NCI-H446 treated with DMSO at 0.1 percent for 48 hours (cell line): ENCODE data around the gene MMP2.

ENCODE experiments used
- DNase-seq: peaks from one replicate; lab custom pipeline; 2025; lab: John Stamatoyannopoulos, UW

MMP2 gene

DNA sequence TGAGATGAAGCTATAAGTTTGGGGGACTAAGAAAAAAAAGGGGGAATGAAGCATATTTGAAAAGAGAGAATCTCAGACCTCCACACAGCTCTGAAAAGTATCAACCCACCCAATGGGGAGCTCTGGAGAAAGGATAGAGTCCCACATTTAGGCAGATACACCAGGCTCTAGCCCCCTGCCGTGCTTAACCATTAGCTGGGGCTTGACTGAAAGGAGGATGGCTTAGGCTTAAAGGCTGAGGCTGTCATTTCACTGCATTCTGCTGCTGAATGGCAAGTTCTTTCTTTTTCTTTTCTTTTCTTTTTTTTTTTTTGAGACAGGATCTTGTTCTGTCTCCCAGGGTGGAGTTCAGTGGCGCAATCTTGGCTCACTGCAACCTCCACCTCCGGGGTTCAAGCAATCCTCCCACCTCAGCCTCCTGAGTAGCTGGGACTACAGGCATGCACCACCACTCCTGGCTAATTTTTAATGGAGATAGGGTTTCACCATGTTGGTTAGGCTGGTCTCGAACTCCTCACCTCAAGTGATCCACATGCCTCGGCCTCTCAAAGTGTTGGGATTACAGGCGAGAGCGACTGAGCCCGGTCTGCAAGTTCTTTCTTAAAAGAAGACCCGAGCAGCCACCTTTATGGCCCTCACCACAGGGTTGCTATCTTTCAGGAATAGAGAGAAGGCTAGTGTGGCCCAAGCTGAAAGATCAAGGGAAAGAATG is 9.0 kb upstream of the MMP2 start:
- no peak for DNase-seq

GRCh38 chr16:55470533-55471371 is 8.2 kb upstream of the MMP2 start:
- peak; percentile 72 for DNase-seq

DNA sequence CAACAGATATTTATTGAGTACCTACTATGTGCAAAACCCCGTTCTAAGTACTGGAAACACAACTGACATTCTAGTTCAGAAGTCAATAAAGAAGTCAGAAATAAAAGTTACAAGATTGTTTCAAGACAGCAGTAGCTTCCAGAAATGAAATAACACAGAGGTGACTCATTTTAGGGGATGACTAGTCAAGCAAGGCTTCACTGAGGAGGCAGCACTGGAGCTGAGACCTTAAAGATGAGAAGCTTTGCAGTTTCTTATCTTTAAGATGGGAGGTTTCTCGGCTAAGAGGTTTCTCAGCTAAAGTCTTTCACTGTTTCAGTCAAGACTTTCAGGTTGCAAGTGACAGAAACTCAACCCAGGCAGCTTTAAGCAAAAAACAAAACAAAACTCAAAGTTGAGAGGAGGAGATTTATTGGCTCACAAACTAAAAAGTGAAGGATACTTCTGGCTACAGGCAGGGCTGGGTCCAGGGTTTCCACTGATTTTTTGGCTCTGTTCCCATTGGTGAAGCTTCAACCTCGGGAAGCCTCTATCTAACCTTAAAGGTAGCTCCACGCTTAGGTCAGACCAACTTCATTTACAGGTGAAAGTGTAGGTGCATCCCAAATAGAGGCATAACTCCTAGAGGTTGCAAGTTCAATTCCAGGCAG is 7.4 kb upstream of the MMP2 start:
- no peak for DNase-seq

GRCh38 chr16:55473587-55473986 is 5.4 kb upstream of the MMP2 start:
- no peak for DNase-seq

GRCh38 chr16:55474821-55475220 is 4.2 kb upstream of the MMP2 start:
- no peak for DNase-seq

DNA sequence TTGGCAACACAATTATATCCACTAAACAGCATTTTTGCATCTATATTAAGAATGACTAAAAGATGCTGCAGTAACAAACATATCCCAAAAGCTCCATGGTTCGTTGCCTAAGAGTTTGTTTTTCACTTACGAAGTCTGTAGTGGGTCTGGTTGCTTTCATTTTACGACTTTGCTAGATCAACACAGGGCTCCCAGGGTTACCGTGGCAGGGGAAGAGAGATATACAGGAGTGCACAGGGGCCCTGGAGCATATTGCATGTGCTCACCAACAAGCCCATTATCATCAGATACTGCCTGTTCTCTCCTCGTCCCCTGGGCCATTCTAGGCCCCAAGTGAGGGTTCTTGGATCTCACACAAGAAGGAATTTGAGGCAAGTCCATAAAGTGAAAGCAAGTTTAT is 3.1 kb upstream of the MMP2 start:
- no peak for DNase-seq

DNA sequence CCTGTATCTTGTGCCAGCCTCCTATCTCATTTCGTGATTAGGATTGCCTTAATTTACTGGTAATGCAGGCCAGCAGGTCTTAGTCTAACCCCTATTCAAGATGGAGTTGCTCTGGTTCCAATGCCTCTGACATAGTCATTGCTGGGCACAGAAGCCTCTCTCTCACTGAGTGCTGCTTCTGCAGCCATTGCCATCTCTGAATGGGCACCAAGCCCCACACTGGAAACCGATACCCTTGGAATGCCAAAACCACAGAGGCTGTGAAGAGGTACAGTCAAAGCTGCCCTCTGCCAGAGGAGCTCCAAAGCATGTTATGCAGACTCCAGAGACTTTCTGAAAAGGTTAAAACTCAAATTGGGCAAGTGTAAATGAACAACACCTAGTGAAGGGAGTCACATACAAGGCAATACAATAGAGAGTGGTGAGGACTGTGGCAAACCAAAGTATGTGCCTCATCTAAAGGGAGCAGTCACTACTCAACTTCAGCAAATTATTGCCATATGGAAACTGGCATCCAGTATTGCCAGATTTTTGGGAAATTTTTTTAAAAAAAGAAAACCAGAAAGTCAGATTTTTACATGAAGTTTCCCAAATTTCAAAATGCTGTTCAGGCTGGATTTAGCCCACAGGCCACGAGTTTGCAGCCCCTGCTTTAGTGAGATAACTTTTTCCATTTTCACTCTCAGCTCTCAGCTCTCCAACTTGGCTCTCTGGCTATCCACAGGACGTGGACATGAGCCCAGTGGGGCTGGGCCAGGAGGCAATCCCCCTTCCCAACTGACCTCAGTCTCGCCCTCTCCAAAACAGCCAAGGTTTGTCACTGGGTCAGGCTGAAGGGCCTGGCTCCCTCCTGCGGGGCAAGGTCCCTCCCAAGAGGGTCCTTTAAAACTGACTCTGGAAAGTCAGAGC is 2.1 kb upstream of the MMP2 start:
- no peak for DNase-seq

DNA sequence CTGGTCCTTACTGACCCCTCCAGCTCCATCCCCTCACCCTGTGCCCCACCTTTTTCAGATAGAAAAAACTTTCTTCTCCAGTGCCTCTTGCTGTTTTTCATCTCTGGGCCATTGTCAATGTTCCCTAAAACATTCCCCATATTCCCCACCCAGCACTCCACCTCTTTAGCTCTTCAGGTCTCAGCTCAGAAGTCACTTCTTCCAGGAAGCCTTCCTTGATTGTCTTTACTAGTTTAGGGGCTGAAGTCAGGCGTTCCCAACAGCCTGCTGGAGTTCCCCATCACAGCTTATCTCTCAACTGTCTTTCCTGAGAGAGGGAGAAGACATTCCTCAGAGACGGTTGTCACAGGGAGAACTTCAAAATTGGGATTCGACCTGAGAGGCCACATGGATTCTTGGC is 1.3 kb upstream of the MMP2 start:
- no peak for DNase-seq

DNA sequence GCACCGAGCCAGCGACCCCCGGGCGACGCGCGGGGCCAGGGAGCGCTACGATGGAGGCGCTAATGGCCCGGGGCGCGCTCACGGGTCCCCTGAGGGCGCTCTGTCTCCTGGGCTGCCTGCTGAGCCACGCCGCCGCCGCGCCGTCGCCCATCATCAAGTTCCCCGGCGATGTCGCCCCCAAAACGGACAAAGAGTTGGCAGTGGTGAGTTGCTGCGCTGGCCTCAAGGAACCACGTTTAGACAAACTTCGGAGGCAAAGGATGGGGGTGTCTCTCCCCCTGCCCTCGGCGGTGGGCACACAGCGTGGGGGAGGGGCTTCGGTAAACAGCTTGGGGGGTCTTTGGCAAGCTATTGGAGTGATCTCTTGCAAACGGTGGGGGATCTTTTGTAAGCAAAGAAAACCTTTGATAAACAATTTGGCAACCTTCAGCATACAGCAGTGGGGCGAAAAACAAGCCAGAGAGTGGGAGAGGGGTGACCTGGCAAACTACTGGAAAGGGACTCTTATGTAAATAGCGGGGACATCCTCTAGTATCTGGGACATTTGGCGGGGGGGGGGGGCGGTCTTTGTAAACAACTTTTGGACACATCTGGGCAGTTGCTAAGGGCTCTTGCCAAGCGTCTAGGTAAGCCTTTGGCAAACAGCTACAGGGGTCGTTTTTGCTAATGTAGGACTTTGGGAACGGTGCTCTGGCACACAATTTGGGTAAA is 587 bp downstream of the MMP2 start:
- DNase-seq = no peak

DNA sequence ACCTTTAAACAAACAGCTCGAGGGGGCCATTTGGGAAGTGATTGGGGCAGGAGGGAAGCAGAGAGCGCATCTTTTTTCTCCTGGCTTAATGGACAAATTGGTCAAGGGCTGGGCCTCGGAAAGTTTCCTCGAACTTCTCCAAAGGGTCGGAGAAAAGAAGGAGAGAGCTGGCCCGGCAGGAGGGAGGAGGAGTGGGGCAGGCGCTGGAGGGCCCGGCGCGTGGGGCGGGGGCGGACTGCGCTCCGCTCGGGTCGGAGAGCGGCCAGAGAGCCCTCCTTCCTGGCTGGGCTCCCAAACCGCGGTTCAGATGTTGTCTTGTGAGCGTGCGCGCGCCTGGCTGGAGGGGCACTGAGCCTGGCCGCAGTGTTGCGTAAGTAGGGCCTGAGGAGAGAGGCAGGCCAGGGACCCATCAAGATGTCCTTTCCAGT is 1.2 kb downstream of the MMP2 start:
- no peak for DNase-seq

GRCh38 chr16:55481023-55481422 is 2.0 kb downstream of the MMP2 start:
- DNase-seq = no peak

DNA sequence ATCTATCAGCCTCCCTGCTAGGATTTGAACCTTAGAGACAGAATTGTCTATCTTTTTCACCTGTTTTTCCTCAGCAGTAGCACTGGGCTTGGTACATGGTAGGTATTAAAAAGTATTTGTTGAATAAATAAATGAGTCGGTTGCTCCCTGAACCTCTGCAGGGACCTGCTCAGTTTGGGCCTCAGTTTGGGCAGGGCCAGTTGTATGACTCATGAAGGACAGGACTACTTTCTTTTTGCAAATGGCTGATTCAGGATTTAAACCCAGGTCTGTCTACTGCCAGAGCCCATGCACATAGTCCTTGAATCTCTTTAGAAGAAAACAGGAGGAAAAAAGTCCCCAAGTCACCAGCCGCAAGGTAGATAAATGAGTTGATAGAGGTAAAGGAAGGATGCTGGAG is 3.1 kb downstream of the MMP2 start:
- no peak for DNase-seq

DNA sequence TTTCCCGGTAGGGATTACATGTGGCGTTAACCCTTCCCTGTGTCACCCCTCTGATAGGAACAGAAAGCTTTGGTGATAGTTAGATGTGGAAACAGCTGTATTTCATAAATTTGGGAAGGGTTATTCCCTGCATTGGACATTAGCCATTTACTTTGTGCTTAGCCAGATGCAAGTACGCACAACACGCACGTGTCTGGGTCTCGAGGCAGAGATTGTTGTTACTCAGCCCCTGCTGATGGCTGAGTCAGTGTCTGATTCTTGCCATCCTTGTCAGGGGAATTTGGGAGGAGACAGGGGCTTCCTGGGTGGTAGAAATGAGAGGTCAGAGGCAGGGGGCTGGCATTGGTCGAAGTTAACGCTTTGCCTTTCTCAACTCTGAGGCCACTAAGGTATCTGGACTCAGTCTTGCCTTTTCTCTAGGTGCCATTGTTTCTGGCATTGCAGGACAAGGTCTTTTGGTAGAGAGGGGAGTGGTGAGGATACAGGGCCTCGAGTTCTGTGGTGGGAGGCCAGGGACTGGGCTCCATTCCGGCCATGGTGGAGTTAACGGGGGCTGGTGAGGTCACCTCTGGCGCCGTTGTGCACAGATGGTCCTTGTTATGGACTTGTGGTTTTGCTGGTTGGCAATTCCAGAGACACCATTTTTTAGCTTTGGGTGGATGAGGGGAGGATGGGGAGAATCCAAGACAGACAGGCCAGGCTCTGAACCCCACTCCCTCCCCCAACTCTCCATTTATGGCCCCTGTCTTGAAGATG is 8.2 kb downstream of the MMP2 start:
- no peak for DNase-seq

GRCh38 chr16:55488306-55488705 is 9.3 kb downstream of the MMP2 start:
- DNase-seq = no peak

- DNase-seq = no peak
These were observed 10.3 kb downstream of the MMP2 start for GRCh38 chr16:55489119-55489955.

DNA sequence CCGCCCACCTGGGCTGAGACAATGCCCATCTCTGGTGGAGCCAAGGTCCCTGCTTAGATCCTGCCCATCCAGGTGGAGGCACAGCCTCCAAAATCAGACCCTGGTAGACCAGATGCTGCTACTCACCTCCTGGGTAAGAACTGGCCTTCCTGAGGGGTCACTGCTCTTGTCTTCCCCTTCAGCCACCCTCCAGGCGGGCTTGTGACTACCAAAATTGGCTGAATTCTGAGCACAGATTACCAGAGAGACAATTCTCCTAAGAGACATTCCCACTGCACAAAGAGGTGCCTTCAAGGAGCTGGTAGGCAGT is 10.9 kb downstream of the MMP2 start:
- no peak for DNase-seq

GRCh38 chr16:55490301-55490700 is 11.3 kb downstream of the MMP2 start:
- no peak for DNase-seq

- no peak for DNase-seq
These were observed 12.7 kb downstream of the MMP2 start for GRCh38 chr16:55491691-55492090.

DNA sequence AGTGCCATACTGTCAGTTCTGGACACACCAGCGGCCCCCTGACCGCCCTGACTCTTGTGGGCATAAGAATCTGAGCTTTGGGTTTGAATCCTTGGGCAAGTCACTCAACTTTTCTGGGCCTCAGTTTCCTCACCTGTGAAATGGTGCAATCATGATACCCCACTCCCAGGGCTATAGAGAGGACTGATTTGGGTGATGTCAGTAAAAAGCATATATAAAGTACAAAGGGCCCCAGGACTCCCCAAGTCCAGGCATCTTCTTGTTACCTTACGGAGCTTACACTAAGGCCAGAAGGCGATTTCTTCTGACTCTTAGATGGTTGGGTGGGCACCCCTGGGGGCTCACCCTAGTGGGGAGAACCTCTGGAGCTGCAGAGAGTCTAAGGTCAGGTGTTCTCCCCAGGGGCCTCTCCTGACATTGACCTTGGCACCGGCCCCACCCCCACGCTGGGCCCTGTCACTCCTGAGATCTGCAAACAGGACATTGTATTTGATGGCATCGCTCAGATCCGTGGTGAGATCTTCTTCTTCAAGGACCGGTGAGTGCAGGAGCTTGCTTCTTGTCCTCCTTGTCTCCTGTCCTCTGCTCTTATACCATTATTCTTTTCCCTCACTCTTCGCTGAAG is 13.9 kb downstream of the MMP2 start:
- DNase-seq = no peak
